HPDE6-E6E7 (cell line): ENCODE data around the gene EWSR1.

Experiments used
- DNase-seq: peaks from one replicate; pipeline ENCODE4 v3.0.0; 2011; ENCODE audit warnings: missing footprints; ENCODE audit errors: extremely low spot score

EWSR1 gene

DNA sequence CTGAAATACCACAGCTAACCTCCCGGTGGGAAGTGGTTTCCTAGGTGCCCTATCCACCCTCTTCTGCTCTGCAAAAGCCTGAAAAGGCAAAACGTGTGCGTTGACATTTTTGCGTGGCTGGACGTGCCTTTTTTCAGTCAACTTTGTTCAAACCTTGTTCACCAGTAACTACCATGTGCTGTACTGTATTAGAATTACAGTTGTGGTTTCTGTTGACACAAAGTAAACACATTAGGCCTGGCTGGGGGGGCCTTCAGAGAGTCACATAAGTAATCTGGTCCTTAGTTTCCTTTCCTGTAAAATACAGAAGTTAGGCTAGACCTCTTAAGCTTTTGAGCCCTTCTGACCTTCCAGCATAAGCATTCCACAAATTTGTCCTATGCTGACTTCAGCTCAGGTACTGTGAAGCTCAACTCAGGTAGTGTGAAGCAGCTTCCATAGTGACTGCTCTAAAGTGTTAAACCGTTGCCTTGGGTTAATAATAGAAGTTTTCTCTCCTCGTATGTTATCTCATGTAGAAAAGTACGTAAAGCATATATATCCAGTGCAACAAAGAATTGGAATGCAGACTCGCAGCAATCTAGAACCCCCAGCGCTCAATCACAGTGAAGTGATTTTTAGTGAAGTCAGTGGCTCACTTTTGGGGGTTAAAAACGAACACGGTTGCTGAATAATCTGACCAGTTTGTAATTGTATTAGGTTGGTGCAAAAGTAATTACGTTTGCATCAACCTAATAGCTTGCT lies 1.8 kb downstream of the EWSR1 start:
- no peak for DNase-seq

DNA sequence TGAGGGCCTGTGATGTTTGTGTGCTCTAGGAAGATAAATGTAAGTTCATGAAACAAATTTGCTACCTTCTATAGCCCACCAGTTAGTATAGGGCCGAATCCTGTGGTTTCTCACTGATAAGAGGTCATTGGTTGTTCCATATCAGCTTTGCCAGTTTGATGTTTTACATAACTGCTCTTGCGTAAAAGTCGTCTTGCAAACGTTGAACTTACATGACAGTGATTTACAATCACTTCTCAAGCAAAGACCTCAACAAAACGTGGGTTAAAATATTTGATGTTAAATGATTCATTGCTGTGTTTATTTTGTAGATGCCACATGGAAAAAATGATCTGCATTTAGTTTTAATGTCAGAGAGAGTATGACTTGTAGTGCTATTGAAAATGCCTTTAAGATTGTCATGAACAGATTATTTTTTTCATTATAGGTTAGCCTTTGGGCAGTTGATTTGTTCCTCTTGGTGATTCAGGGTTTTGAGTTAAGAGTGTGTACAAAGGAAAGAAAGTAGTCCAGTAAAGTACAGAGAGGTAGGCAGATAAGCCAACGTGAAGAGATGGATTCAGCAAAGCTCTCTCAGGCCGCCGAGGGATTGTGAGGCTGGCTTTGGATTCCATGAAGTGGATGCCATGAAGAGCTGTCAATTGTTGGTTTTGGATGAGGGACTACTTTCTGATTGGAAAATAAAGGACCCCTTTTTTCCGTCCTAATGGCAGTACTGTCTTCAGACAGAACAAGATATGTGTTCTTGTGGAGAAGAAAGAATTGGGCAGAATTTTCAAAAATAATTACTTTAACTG lies 2.6 kb downstream of the EWSR1 start:
- no peak for DNase-seq

DNA sequence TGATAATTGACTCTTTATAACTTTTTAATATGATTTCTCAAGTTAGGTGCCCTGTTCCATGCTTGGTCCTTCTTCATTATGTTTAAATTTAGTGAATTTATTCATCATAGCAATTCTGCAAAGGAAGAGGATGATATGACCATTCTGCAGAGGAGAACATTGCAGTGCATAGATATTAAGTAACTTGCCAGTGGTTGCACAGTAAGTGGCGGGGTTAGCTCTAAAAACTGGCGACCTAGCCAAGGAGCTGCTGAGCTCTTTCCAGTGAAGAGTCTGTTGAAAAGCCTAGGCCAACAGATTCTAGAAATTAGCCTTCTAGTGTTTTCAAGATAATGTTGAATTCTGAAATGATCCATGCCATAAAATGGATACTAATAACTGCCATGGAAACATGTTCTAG lies 4.6 kb downstream of the EWSR1 start:
- no peak for DNase-seq

DNA sequence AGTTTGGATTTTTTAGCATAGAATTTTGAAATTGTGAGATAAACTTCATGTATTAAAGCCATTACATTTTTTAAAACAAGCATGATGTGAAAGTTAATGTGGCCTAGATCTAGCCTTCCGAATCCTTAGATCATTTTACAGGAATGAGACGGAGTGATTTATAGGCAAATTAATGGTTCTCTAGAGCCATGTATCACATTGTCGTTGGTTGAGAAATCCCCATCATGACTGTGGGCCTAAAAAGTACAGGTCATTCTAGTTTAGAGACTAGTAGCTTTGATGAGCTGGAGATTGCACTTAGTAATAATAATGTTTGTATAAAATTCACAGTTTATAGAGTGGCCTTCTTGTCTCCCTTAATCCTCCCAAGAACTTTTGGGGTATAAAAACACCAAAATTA lies 7.1 kb downstream of the EWSR1 start:
- DNase-seq, result no peak

DNA sequence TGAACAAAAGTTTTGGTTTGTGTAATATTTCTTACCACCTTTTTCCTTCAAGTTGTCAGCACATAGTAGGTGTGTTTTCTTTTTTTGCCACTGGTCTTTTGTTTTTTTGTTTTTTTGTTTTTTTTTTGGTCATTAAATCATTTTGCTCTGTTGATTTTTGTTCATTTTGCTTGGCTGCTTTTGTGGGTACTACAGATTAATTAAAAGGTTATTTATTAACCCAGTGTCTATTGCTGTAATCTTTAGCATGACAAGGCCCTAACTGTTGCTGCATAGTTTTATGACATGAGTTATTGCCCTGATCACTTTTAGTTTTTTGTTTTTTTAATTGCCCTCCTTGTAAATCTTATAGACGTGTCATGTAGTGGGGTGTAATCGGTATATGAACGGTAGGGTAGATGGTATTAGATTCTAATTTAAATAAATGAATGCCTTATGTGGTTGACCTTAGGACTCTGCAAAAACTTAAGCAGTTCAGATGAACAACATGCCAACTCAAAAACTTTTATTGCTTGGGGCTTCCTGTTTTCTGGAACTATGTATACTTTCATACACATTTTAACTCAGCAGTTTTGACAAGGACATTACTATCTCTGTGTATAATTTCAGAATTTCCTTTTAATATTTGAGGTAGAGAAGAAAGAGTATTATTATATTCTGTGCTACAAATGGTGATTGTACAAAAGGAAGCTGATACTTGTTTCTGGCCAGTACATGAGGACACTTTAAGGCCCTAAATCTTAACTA lies 7.9 kb downstream of the EWSR1 start:
- no peak for DNase-seq

DNA sequence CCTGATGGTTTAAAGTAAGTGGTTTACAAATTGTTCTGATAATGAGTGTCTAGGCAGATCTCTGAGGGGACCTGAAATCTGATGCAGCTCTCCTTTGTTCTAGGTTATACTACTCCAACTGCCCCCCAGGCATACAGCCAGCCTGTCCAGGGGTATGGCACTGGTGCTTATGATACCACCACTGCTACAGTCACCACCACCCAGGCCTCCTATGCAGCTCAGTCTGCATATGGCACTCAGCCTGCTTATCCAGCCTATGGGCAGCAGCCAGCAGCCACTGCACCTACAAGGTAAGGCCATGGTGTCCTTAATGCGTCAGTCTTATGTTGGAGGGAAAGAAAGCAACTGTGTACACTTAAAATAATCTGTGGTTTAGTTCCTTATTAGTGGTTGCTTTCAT lies 9.9 kb downstream of the EWSR1 start:
- no peak for DNase-seq

DNA sequence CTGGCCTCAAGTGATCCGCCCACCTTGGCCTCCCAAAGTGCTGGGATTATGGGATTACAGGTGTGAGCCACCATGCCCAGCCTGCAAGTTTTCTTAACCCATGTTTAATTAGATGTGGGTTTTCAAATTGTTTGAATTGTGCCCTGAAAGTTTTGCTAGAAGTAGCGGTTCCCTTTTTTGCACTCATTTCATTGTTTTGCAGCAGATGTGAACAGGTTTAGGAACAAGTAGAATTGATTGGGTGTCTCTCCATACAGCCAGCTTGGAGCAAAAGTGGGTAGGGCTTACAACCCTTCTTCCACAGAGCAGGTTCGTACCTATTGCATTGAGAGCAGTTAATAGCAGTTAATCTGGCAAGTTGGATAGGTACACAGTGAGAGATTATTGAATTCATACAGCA lies 16.1 kb downstream of the EWSR1 start:
- no peak for DNase-seq

DNA sequence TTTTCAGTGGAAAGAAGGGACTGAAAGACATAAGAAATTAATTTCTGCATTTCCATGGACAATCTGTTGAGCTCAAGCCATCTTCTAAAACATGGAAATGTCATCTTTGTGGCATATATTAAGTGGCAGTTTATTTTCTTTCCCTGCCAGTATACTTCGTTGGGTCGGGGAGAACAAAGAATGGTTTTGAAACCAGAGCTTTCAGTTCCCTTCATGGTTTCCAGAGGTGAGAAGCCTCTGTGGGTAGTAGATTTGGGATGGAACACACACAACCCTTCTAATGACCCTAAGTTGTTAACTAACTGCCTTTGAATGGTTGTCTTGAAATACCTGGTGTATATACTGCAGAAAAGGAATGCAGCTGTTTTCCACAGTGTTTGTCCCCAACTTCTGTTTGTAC lies 20.8 kb downstream of the EWSR1 start:
- DNase-seq, result no peak

DNA sequence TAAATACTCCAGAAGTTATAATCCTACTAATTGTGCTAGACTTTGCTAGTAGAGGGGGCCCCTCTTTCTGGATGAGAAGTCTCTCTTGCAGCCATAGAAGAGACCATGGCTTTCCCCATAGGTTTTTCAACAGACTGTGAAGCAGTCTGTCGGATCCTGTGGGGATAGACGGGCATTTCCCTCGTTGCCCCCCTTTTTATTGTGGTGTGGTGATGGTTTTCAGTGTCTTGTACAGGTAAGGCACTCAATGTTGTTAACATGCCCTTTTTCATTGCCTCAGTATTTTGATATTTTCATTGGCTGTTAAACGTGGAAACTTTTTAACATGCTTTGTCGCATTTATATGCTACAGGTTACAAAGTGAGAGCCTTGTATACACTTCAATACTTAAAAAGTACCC lies 22.0 kb downstream of the EWSR1 start:
- no peak for DNase-seq

DNA sequence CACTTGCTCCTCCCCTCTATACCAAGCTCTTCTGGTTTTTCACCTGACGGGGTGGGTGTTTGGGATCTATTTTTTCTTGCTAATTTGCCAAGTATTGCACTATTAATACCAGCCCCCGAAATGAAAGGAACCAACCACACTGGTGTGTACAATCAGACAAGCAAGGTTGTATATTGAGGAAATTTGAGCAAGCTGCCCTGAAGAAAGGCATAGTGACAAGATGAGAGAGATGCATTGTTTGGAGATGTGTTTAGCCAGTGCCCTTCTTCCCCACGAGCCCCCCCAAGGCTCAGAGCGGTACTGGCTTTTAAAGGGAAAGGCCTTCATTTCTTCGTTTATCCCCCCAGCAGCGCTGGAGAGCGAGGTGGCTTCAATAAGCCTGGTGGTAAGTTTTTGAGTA lies 23.1 kb downstream of the EWSR1 start:
- DNase-seq, result no peak

DNA sequence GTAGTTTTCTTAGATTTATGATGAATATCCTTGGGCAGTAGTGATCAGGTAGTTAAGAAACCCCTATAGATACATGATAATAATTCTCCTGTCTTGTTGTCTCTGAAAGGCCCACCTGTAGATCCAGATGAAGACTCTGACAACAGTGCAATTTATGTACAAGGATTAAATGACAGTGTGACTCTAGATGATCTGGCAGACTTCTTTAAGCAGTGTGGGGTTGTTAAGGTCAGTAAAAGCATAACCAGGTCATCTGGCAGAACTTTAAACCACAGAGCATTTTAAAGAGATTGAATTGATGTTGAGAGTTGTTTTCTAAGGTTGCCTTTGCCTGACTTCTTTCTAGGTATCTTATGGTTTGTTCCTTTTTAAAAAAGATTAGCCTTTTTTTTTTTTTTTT lies 24.3 kb downstream of the EWSR1 start:
- DNase-seq, result no peak

DNA sequence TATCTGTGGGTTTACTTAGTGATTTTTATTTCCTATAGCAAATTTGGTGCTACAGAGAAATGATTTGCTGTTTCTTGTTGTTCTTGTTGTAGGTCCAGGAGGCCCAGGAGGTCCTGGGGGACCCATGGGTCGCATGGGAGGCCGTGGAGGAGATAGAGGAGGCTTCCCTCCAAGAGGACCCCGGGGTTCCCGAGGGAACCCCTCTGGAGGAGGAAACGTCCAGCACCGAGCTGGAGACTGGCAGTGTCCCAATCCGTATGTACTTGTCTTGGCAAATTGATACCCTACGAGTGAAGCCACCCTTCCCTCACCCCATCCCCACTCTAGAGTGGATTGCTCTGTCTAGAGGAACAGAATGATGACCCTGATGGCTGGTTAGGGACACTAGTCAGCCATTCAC lies 30.6 kb downstream of the EWSR1 start:
- no peak for DNase-seq

DNA sequence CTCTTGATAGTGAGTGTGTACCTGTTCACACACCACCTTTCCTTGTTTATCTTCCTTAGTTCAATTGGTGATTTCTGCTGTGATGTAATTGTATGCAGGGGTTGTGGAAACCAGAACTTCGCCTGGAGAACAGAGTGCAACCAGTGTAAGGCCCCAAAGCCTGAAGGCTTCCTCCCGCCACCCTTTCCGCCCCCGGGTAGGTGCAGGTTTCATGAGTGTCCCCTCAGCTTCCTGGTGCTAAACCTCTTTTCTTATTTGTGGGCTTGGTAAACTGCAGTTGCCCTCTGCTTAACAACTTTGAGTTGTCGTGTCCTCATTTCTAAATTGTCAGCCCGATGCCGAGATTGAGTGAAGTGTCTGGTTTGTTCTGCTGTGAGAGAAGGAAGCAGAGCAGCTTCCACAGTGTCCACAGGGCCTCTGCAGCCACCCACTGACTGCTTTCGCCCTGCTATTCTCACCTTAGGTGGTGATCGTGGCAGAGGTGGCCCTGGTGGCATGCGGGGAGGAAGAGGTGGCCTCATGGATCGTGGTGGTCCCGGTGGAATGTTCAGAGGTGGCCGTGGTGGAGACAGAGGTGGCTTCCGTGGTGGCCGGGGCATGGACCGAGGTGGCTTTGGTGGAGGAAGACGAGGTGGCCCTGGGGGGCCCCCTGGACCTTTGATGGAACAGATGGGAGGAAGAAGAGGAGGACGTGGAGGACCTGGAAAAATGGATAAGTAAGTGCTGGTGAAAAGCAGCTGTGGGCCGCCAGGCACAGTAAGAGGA lies 31.2 kb downstream of the EWSR1 start:
- DNase-seq, result no peak

DNA sequence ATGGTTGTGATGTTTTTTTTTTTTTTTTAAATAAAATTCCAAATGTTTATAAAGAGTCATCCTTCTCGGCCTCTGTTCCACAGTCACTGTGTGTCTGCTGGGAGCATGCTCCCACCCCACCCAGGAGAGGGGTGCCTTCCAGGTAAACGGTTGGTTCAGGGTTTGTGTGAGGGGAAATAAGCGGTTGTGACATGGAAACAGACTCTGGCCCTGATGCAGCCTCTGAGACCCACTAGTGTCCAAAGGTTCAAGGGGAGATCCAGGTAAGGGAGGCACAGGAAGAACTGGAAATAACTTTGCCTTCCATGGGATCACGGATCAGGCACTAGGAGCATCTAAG lies 32.4 kb downstream of the EWSR1 start:
- DNase-seq, result no peak

DNA sequence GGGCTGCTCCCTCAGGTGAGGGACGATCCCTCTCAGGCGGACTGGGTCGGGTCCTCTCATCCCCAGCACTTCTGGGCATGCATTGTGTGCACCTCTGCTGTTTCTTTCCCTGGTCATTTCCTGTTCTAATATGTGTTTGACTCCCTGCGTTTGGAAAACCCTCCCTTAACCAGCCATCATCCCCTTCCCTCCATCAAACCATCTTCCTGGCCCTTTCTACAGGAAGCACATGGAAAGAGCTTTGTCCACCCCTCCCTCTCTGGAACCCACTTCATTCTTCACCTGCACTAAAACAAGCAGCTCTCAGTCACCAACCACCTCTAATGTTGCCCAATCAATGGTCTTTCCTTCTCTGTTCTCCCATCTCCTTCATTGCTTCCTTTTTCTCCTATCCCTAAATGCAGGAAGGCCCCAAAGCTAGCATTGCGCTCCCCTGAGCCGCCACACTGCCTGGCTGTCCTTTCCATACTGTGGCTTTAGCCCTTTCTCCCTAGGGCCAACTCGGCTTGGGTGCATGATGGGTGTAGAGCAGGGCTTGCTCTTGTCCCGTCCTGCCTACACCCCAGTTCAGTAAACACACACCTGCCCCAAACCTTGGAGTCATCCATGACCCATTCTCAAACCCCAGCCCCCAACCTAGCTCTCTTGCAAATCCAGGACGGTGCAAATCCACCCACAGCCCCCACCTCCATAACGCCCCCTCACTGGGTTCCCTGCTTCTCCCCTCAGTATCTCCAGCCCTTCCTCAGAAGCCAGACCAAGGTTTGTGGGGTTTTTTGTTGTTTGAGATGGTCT lies 32.9 kb downstream of the EWSR1 start:
- no peak for DNase-seq

DNA sequence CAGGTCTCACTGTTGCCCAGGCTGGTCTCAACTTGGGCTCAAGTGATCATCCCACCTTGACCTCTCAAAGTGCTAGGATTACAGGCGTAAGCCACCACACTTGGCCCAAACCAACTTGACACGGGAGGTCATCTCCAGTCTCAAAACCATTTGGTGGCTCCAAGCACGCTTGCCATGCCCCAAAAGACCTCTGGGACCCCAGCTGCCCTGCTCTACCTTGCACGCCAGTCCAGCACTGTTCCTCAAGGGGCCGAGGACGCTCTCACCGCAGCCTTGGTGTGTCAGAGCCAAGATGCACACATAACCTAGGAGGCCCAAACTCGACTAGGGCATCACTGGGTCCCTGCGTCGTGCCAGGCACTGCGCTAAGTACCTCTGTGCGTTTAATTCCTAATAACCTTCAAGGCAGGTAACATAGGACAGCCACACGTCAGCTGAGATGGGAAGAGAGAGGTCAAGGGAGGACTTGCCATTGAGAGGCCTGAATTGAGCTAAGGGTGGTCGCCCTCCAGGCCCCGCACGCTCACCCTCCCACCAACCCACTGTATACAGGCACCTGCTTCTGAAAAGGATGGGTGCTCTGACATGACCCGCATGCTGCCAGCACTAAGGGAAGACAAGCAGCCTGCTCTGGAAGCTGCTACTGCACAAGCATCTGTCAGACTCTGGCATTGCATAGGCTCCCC lies 33.8 kb downstream of the EWSR1 start:
- no peak for DNase-seq

DNA sequence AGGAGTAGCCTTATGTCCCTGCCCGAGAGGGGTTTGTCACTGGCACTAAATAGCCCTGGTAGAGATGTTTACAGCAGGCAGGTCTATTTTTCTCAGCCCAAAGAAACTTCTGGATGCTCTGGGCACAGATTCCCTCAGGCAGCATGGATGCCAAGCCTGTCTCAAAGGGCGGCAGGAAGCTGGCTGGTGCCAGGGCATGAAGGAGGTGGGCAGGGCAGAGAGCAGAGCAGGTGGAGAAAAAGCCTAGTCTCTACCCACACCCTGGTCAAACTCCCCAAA lies 34.3 kb downstream of the EWSR1 start:
- DNase-seq, result no peak

DNA sequence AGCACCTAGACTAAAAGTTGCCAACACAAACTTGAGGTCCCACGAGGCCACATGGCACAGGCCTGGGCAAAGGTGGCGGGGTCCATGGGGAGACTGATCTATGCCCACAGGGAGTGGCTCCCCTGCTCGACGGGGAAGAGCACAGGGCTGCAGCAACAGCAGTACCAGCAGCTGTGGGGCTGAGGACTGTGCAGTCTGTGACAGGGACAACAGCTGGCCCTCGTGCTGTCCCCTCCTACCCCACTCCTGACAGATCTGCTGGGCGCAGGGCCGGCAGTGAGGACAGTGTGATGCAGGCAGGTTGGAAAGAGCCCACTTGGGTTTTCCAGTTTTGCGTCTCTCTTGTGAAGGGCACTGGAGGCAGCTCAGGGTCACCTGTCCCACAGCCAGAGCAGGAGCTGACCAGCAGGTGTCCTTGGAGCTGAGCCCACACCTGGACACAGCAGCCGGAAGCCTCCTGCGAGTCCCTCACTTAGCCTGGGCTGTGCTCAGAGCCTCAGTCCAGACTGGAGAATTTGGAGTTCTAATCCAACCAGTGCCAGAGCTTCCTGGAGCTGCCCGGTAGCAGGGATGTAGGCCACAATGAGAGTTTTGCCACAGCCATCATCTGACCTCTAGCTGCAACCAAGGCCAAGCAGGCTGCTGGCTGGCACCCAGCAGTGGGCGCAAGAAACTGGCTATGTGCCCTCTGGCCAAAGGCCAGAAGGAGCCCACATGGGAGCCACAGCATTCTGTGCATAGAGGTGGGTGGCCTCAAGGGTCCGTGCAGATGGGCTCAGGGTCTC lies 34.8 kb downstream of the EWSR1 start:
- no peak for DNase-seq

DNA sequence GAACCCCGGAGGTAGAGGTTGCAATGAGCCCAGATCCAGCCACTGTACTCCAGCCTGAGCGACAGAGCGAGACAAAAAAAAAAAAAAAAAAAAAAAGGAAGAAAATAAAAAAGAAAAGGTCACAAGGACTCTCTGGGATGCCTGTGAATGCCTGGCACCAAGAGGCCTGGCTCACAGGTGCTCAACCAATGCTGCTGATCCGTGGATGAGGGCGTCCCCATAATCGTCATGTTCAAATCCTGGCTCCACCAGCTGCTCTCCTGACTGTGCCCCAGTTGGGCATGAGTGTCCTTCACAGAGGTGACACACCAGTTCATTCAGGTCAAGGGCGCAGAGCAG lies 37.7 kb downstream of the EWSR1 start:
- DNase-seq, result no peak

DNA sequence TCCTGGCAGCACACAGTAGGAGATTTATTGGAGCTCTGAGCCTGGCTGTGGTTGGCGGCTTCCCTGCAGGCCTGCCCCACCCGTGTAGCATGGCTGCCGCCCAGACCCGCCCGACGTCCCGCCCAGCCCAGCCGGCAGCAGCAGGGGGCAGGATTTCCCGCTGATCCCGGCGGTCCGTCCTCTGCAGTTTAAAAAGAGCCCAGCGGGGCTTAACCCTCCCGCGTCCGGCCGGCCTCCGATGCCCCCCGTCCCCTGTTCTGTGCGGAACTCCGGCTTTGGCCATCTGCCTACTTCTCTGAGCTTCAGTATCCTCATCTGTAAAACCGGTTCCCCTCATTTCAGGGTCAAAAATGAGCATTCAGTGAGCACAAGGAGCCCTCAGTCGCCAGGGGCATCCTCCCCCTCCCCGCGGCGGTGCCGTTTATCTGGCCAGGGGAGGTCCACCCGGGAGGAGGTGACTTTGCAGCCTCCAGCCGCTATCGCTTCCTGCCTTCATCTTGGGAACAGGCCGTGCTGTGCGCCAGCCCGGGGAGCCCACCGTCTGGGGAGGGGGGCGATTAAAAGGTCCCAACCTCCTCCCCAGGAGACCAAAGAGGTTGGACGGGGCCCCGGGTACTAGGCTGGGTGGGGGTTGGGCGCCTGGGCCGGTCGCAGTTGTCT lies 38.2 kb downstream of the EWSR1 start, which contains the start of gene GAS2L1:
Gene GAS2L1 (plus strand): TSS at position 476 of the 660 bp plus-strand sequence. CDS start 1,456 bp downstream, outside the sequence.
- peak; percentile 78 for DNase-seq
